Neural cell (in vitro differentiated cells): ENCODE data around the gene CLEC16A. TPM values are rescaled to one million over a fixed set of nuclear protein-coding genes. Genes with fewer than 3 reads are reported as not detected.

Experiments used
- H2AFZ ChIP-seq: fragments of 200-600, 300-800 bp; sonication (generic), shearing (Covaris generic); 2 replicates; pipeline ENCODE4 v1.6.0; 2014; ENCODE audit warnings: low read depth, mild to moderate bottlenecking, antibody characterized with exemption, low read length, moderate library complexity
- H3F3A ChIP-seq: fragments of 200-600 bp; shearing (Covaris generic); 2 replicates; pipeline ENCODE4 v1.6.1; 2016; ENCODE audit warnings: mild to moderate bottlenecking, moderate library complexity, mixed read lengths, antibody characterized with exemption, low read length; ENCODE audit not compliant: insufficient read depth, poor library complexity, severe bottlenecking
- H3K27ac ChIP-seq: fragments of 200-600, 300-800 bp; sonication (generic), shearing (Covaris generic); 2 replicates; pipeline ENCODE4 v1.5.1; 2014; ENCODE audit warnings: mild to moderate bottlenecking, low read length, moderate library complexity
- H3K27me3 ChIP-seq: fragments of 300-800, 200-600 bp; sonication (generic), shearing (Covaris generic); 2 replicates; pipeline ENCODE4 v1.6.0; 2014; ENCODE audit warnings: mild to moderate bottlenecking, low read depth, low read length, moderate library complexity; ENCODE audit not compliant: insufficient read depth
- H3K36me3 ChIP-seq: fragments of 300-800, 200-600 bp; sonication (generic), shearing (Covaris generic); 2 replicates; pipeline ENCODE4 v1.5.1; 2014; ENCODE audit warnings: mild to moderate bottlenecking, antibody characterized with exemption, low read length, moderate library complexity; ENCODE audit not compliant: insufficient read depth
- H3K4me2 ChIP-seq: fragments of 300-800, 200-600 bp; sonication (generic), shearing (Covaris generic); 2 replicates; pipeline ENCODE4 v1.6.0; 2014; ENCODE audit warnings: mild to moderate bottlenecking, low read length
- H3K4me3 ChIP-seq: fragments of 300-800, 200-600 bp; sonication (generic), shearing (Covaris generic); 2 replicates; pipeline ENCODE4 v1.5.1; 2014; ENCODE audit warnings: mild to moderate bottlenecking, low read length, moderate library complexity
- H3K79me2 ChIP-seq: fragments of 200-600 bp; shearing (Covaris generic); replicated peaks from 2 replicates; pipeline ENCODE4 v1.6.0; 2014; ENCODE audit warnings: mild to moderate bottlenecking, low read length, moderate library complexity; ENCODE audit not compliant: insufficient read depth
- H3K9ac ChIP-seq: fragments of 300-800, 200-600 bp; sonication (generic), shearing (Covaris generic); 2 replicates; pipeline ENCODE4 v1.6.1; 2016; ENCODE audit warnings: mild to moderate bottlenecking, low read length, mixed read lengths
- H3K9me2 ChIP-seq: fragments of 200-600 bp; shearing (Covaris generic); 2 replicates; pipeline ENCODE4 v1.6.1; 2016; ENCODE audit warnings: mild to moderate bottlenecking, low read length, mixed read lengths; ENCODE audit not compliant: insufficient read depth
- H3K9me3 ChIP-seq: fragments of 200-600, 300-800 bp; sonication (generic), shearing (Covaris generic); 2 replicates; pipeline ENCODE4 v1.6.1; 2016; ENCODE audit warnings: mild to moderate bottlenecking, mixed run types, low read length, moderate library complexity, mixed read lengths
- H4K20me1 ChIP-seq: fragments of 200-600 bp; shearing (Covaris generic); 2 replicates; pipeline ENCODE4 v1.6.1; 2016; ENCODE audit warnings: mild to moderate bottlenecking, mixed run types; ENCODE audit not compliant: insufficient read depth
- CTCF ChIP-seq: fragments of 450-650 bp; IDR thresholded peaks from 2 replicates; pipeline ENCODE4 v1.5.1; 2014; ENCODE audit warnings: antibody characterized with exemption, mild to moderate bottlenecking, moderate library complexity; ENCODE audit not compliant: poor library complexity, severe bottlenecking
- EP300 ChIP-seq: fragments of 450-650 bp; conservative IDR thresholded peaks from 2 replicates; pipeline ENCODE4 v1.6.1; 2014; ENCODE audit warnings: antibody characterized with exemption, mild to moderate bottlenecking, moderate library complexity; ENCODE audit not compliant: poor library complexity, severe bottlenecking
- EZH2 ChIP-seq: fragments of 200-600, 300-800 bp; shearing (Covaris generic), sonication (generic); IDR thresholded peaks from 2 replicates; pipeline ENCODE4 v1.6.1; 2014; ENCODE audit warnings: antibody characterized with exemption, low read length, borderline replicate concordance, mild to moderate bottlenecking; ENCODE audit not compliant: insufficient read depth, poor library complexity, severe bottlenecking
- MXI1 ChIP-seq: fragments of 450-650 bp; conservative IDR thresholded peaks from 2 replicates; pipeline ENCODE4 v1.6.1; 2014; ENCODE audit warnings: antibody characterized with exemption, mild to moderate bottlenecking; ENCODE audit not compliant: poor library complexity, severe bottlenecking
- POLR2AphosphoS5 ChIP-seq: IDR thresholded peaks from 2 replicates; pipeline ENCODE4 v1.6.1; 2012
- RAD21 ChIP-seq: fragments of 450-650 bp; conservative IDR thresholded peaks from 2 replicates; pipeline ENCODE4 v1.6.1; 2014; ENCODE audit warnings: antibody characterized with exemption, mild to moderate bottlenecking, moderate library complexity
- REST ChIP-seq: IDR thresholded peaks from 2 replicates; pipeline ENCODE4 v1.6.1; 2012; ENCODE audit warnings: borderline replicate concordance
- SMC3 ChIP-seq: fragments of 450-650 bp; conservative IDR thresholded peaks from 2 replicates; pipeline ENCODE4 v1.6.1; 2014; ENCODE audit warnings: antibody characterized with exemption, mild to moderate bottlenecking, moderate library complexity; ENCODE audit not compliant: poor library complexity
- TAF1 ChIP-seq: IDR thresholded peaks from 2 replicates; pipeline ENCODE4 v1.6.1; 2012; ENCODE audit warnings: low read depth
- polyA plus RNA-seq: library from polyadenylated mRNA; depleted of rRNA; stranded (reverse); fragments of >200 nt; gene quantifications from 2 replicates; pipeline ENCODE4 v1.2.3, GENCODE V29; 2014

Gene CLEC16A
- polyA plus RNA-seq, 1 donor from 2014 or later: 11.1 TPM

GRCh38 chr16:11178424-11178823 lies 234.1 kb downstream of the CLEC16A start:
- Histone ChIP-seq H3K9me3 (no peaks in the 10 kb centered on the region), H3K9me2 (no peaks in the 10 kb centered on the region), H3K4me2 (no peak overlapping the region), H3K27ac (no peak overlapping the region), H3K79me2 (no peaks in the 10 kb centered on the region), H3F3A (no peaks in the 10 kb centered on the region), H4K20me1 (no peaks in the 10 kb centered on the region), H3K36me3 (no peaks in the 10 kb centered on the region), H2AFZ (no peak overlapping the region), H3K9ac (no peak overlapping the region), H3K27me3 (no peaks in the 10 kb centered on the region), H3K4me3 (no peak overlapping the region)
- TF ChIP-seq POLR2AphosphoS5: no peak
- TF ChIP-seq SMC3: no peak
- TF ChIP-seq EZH2: no peak
- TF ChIP-seq RAD21: no peak
- no peak for TF ChIP-seq TAF1
- no peak for TF ChIP-seq REST
- TF ChIP-seq EP300: no peak
- no peak for TF ChIP-seq MXI1
- no peak for TF ChIP-seq CTCF

GRCh38 chr16:11179574-11179973 lies 235.2 kb downstream of the CLEC16A start:
- no peaks in the 10 kb centered on the region for H3K27me3 ChIP-seq
- H3K4me2 ChIP-seq: no peak overlapping the region
- no peak overlapping the region for H3K4me3 ChIP-seq
- H3K9me3 ChIP-seq: no peaks in the 10 kb centered on the region
- no peak overlapping the region for H3K9ac ChIP-seq
- H3K9me2 ChIP-seq: no peaks in the 10 kb centered on the region
- no peaks in the 10 kb centered on the region for H3K79me2 ChIP-seq
- no peaks in the 10 kb centered on the region for H4K20me1 ChIP-seq
- no peak overlapping the region for H2AFZ ChIP-seq
- H3F3A ChIP-seq: no peaks in the 10 kb centered on the region
- TF ChIP-seq CTCF (no peak), REST (no peak), EZH2 (no peak), SMC3 (no peak), EP300 (no peak), TAF1 (no peak), MXI1 (no peak), POLR2AphosphoS5 (no peak), RAD21 (no peak)
- no peak overlapping the region for H3K27ac ChIP-seq
- no peaks in the 10 kb centered on the region for H3K36me3 ChIP-seq
